Coronary artery (tissue), 2 donors: ENCODE results near the gene GRID1.
A peak's percentile ranks its signal among the peaks of the same experiment; 100 is the strongest.

Experiments
- DNase-seq: peaks from one replicate; pipeline ENCODE4 v3.0.0-alpha.2; 2017; ENCODE audit warnings: low spot score
- H3K27ac ChIP-seq, 2 donors: fragments of 200-600 bp; sonication (generic); one replicate each; pipeline ENCODE4 v1.5.1; 2016 to 2019
- H3K4me3 ChIP-seq: fragments of 200-600 bp; sonication (generic); 2 replicates; pipeline ENCODE4 v1.5.1; 2016; ENCODE audit warnings: mild to moderate bottlenecking, moderate library complexity
- TF ChIP-seq, protein P1 (sequence below): fragments of 200-600 bp; sonication (generic); IDR thresholded peaks from one replicate; pipeline ENCODE4 v1.5.1; 2019; ENCODE audit warnings: antibody characterized with exemption

Gene GRID1

DNA sequence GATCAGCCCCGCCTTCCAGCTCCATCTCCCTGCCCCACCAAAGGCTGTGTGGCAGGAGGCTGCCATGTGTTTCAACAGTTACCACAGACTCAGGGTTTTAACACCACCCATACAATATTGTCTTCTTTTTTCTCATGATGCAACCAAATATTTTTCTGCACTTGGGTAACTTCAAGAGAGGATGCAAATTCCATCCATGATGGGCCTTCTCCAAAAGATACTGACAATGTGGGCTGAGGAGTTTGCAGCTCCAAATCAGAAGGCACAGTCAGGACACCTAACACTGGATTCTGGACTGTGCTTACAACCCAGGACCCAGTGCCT, 347.9 kb downstream of the GRID1 start:
- no peak overlapping the region for H3K27ac ChIP-seq

DNA sequence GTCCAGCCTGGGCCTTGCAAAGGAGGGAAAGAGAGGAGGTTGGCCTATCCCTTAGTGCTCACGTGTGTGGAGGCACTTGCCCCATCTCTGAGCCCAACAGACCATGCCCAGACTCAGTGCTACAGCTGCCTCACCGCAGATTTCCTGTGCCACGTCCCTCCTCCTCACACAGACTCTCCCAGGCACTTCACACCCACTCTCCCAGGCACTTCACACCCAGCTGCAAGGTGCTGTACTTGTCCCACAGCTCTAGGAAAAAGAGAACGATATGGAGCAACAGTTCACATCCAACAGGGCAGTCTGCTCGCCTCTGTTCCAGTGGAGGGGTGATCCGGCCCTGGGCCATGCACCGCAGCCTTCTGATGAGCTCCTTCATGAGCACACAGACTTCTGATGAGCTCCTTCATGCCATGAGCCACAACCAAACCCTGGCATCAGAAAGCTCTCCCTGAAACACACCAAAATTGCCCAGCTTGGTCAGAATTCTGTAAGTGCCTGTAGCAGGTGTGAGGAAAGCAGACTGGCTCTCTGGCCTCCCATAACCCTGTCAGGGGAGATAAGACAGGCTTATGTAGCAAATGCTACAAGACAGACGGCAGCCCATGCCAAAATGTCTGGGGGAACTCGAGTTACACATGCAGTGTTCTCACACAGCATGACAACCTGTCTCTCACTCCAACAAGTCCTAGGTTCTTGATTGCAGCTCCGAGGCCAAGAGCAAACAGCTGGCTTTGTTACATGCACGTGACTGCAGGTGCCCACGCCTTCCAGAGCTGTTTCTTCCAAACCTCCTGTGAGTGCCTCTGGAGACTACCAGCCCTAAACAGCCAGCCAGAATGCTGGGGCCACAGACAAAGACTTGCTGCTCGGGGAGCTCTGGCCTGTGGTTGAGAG, 348.5 kb downstream of the GRID1 start:
- no peak overlapping the region for H3K27ac ChIP-seq
- TF ChIP-seq, protein P1, sequence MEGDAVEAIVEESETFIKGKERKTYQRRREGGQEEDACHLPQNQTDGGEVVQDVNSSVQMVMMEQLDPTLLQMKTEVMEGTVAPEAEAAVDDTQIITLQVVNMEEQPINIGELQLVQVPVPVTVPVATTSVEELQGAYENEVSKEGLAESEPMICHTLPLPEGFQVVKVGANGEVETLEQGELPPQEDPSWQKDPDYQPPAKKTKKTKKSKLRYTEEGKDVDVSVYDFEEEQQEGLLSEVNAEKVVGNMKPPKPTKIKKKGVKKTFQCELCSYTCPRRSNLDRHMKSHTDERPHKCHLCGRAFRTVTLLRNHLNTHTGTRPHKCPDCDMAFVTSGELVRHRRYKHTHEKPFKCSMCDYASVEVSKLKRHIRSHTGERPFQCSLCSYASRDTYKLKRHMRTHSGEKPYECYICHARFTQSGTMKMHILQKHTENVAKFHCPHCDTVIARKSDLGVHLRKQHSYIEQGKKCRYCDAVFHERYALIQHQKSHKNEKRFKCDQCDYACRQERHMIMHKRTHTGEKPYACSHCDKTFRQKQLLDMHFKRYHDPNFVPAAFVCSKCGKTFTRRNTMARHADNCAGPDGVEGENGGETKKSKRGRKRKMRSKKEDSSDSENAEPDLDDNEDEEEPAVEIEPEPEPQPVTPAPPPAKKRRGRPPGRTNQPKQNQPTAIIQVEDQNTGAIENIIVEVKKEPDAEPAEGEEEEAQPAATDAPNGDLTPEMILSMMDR = no peak
- DNase-seq = peak; percentile 50

More for the DNA sequence above, 347.9 kb downstream of the GRID1 start:
- TF ChIP-seq, protein P1 = no peak
- H3K4me3 ChIP-seq = no peak overlapping the region
- DNase-seq = peak; percentile 5

DNA sequence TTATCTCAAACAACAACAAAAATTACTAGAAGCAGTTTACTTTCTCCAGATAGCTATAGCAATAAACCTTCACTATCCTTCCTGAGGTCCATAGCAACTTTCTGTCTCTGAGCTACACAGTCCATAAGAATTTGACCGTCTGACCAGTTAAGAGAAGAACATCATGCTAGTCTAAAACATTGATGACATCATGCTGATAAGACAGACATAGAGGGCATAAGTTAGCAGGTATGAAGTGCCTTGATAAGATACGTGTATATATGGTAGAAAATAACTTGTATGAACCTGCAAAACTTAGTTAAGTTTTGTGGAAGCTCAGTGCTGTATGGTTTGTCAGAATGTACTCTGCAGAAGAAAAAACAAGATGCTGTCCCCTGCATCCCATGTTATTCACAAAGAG, 353.0 kb downstream of the GRID1 start:
- DNase-seq = no peak
- TF ChIP-seq, protein P1 = no peak
- H3K27ac ChIP-seq = no peak overlapping the region
- no peak overlapping the region for H3K4me3 ChIP-seq

More for the DNA sequence above, 348.5 kb downstream of the GRID1 start:
- H3K4me3 ChIP-seq = no peak overlapping the region

DNA sequence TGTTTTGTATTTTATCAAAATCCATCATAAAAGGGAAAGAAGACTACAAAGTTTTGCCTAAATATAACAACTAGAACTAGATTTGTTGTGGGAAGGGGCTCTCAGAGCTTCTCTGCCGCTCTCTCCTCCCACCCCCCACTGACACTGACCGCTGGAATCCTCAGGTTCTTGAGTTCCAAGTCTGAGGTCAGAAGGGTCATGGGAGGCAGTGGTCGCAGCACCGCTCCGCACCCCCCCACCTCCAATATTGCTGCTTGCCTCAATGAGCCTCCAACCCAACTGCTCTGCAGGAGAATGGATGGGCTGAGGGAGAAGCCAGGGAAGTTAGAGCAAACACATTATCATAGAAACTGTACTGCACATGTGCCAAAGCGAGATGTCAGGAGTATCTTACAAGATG, 359.4 kb downstream of the GRID1 start:
- TF ChIP-seq, protein P1 = no peak

DNA sequence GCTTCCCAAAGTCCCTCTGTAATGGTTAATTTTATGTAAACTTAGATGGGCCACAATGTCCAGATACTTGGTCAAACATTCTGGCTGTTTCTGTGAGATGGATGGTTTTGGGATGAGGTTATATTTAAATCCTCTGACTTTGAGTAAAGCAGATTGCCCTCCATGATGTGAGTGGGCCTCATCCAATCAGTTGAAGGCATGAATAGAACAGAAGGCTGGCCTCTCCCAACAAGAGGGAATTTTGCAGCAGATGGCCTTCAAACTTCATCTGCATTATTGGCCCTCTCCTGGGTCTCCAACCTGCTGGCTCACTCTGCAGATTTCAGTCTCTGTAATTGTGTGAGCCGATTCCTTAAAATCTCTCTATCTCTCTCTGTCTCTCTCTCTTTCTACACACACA, 362.3 kb downstream of the GRID1 start:
- H3K27ac ChIP-seq = no peak overlapping the region
- TF ChIP-seq, protein P1 = no peak
- DNase-seq = peak; percentile 8
- no peak overlapping the region for H3K4me3 ChIP-seq

More for the DNA sequence above, 359.4 kb downstream of the GRID1 start:
- Histone ChIP-seq H3K4me3 (no peak overlapping the region), H3K27ac (no peak overlapping the region)
- DNase-seq = peak; percentile 29

DNA sequence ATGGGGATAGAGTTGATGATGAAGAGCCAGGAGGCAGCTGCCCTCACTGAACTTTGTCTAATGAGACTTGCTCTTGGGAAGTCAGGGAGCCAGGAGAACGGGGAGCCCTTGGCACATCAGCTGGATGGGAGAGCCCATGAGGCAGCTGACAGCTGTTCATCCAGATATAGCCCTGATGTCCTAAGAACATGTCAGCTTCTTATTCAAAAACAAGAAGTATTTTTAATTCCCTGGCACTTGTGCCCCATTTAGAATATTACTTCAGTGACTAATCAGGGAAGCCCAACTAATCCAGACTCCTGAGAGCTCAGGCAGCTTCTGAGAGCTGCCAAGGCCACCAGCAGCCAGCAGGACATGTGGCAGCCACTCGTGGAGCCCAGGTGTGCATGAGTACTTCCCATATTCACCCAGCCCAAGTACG, 363.4 kb downstream of the GRID1 start:
- TF ChIP-seq, protein P1 = no peak
- H3K4me3 ChIP-seq = no peak overlapping the region
- H3K27ac ChIP-seq = no peak overlapping the region
- peak; percentile 36 for DNase-seq

DNA sequence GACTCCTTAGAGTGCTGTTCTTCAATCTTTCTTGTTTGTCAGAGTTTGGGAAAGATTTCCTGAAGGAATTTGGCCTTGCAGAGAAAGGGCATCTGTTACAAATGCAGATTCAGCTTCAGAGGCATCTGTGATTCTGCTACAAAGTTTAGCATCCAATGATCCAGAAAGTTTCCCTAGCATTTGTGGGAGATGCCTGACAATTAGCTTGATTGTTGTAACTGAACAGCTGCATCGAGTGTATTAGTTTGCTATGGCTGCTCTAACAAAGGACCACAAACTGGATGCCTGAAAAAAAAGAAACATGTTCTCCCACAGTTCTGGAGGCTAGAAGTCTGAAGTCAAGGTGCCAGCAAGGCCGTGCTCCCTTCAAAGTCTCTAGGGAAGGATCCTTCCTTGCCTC, 365.1 kb downstream of the GRID1 start:
- no peak overlapping the region for H3K27ac ChIP-seq
- TF ChIP-seq, protein P1 = no peak
- no peak overlapping the region for H3K4me3 ChIP-seq
- DNase-seq = no peak
